GM12874 (cell line): Measurements from ENCODE around the gene SCYL1.

Experiments
- TF ChIP-seq, protein P1 (sequence below): IDR thresholded peaks from 2 replicates; pipeline ENCODE4 v1.5.1; 2011; ENCODE audit warnings: low read depth, mild to moderate bottlenecking, control low read depth, low read length, moderate library complexity; ENCODE audit not compliant: insufficient read depth

SCYL1 gene

DNA sequence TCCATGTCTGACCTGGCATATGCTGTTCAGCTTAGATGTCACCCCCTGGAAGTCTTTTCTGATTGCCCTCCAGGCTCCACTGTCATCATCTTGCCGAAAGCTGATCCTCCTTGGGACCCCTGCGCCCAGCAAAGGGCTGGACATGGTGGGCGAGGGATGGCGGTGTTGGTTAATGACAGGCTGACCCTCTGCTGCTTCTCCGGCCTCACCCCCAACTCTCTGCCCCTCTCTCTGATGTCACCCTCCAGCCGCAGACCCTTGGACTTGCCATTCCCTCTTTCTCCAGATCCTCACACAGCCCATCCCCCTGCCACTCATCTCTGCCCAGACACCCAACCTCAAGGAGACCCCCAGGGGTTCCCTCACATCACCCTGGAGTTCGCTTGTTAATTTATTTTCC is 53.3 kb downstream of the SCYL1 start:
- TF ChIP-seq, protein P1, sequence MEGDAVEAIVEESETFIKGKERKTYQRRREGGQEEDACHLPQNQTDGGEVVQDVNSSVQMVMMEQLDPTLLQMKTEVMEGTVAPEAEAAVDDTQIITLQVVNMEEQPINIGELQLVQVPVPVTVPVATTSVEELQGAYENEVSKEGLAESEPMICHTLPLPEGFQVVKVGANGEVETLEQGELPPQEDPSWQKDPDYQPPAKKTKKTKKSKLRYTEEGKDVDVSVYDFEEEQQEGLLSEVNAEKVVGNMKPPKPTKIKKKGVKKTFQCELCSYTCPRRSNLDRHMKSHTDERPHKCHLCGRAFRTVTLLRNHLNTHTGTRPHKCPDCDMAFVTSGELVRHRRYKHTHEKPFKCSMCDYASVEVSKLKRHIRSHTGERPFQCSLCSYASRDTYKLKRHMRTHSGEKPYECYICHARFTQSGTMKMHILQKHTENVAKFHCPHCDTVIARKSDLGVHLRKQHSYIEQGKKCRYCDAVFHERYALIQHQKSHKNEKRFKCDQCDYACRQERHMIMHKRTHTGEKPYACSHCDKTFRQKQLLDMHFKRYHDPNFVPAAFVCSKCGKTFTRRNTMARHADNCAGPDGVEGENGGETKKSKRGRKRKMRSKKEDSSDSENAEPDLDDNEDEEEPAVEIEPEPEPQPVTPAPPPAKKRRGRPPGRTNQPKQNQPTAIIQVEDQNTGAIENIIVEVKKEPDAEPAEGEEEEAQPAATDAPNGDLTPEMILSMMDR = no peak

DNA sequence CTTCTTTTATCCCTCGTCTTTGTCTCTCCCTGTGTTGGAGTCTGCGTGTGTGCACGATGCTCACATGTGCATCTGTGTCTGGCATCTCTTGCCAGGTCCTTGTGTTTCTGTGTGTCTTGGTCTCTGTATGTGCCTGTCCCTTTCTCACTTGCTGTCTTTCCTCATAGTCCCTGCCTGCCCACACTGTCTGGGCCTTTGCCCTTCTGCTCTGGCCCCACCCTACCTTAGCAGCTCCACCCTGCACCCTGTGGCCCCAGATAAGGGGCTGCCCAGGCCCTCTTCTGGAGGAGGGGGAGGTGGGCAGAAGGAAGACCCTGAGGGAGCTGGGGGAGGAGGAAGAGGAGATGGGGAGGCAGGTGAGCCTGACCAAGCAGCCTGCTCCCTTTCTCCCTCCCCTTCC is 53.8 kb downstream of the SCYL1 start:
- TF ChIP-seq, protein P1 = no peak

DNA sequence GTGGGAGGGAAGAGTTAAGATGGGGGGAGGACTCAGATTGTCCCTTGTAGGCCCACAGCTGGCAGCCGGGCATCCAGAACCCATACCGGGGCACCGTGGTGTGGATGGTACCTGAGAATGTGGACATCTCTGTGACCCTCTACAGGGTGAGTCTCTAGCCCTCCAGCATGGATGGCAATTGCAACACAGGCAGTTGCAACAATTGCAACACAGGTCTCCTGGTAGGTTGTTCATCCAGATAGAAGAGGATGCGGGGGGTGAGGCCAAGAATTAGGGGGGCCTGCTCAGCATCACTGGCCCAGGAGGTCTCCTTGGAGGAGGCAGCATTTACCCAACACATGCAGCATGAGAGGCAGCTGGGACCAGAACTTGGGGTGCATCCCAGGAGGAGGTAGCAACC is 54.4 kb downstream of the SCYL1 start:
- TF ChIP-seq, protein P1 = no peak

DNA sequence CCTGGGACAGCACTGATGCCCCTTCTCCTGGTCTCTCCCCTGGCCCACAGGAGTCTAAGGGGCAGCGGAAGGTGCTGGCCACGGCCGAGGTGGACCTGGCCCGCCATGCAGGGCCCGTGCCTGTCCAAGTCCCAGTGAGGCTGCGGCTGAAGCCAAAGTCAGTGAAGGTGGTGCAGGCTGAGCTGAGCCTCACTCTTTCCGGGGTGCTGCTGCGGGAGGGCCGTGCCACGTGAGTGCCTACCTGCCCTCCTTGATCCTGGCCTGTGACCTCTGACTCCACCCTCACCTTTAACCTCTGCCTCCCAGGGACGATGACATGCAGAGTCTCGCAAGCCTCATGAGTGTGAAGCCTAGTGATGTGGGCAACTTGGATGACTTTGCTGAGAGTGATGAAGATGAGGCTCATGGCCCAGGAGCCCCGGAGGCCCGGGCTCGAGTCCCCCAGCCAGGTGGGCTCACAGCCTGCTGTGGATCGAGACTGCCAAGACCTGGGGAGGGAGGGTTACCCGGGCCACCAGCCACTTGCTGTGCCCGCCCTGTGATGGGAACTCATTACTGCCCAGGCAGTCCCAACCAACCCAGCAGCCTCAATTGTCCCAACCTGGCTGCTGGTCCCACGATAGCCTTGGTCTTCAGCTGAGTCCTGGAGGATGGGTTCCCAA is 55.3 kb downstream of the SCYL1 start:
- TF ChIP-seq, protein P1 = no peak

DNA sequence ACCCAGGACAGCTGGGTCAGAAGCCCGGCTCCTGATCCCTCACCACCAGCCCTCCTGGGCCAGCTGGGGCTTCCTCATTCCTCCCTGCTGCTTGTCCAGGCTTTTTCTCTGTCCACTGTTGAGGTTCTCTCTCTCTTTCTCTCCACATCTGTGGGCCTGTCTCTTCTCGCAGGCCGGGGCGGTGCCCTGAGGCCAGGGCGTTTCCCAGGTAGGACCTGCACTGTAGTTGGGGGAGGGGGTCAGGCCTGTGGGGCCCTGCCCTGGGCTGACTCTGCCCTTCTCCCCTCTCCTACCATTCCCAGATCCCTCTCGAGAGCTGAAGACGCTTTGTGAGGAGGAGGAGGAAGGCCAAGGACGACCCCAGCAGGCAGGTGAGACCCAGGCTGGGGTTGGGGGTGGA is 55.9 kb downstream of the SCYL1 start:
- TF ChIP-seq, protein P1 = no peak

DNA sequence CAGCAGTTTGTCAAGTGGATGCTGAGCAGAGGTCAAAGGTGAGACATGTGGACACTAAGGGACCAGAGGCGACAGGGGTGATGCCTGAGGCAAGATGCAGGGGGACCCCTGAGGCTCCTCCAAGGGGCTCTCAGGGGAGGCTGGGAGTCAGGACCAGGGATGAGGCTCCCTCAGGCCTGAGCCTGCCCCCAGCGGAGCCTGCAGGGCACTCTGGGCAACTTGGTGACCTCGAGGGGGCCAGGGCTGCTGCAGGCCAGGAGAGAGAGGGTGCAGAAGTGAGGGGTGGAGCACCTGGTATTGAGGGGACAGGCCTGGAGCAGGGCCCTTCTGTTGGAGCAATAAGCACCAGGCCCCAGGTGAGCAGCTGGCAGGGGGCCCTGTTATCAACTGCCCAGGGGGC is 57.0 kb downstream of the SCYL1 start:
- TF ChIP-seq, protein P1 = no peak

DNA sequence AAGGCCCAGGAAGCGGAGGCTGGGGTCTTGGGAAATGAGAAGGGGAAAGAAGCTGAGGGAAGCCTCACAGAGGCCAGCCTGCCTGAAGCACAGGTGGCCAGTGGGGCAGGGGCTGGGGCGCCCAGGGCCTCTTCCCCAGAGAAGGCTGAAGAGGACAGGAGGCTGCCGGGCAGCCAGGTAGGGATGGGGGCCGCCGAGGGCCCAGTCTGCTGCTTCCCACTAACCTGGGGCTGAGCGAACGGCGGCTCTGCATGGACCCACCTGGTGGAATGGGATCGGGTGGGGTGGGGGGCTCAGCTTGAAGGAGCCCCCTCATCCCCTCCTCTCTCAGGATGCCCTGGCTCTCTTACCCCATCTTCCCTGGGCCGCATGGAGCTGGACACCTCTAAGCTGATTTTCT is 58.7 kb downstream of the SCYL1 start:
- TF ChIP-seq, protein P1 = no peak
